HCT116 (cell line): ENCODE results near the gene SUN5. TPM values are rescaled to one million over a fixed set of nuclear protein-coding genes. Genes with fewer than 3 reads are reported as not detected.

Experiments
- ATAC-seq: fragments of 200-7000 bp; cut with Tn5 transposase; 2 replicates; pipeline ENCODE4 v1.9.1; 2020; ENCODE audit warnings: mild to moderate bottlenecking, moderate library complexity
- BruUV-seq: library from RNA; stranded (reverse); fragments of 400-500 nt; replicated peaks from 2 replicates; lab custom pipeline; 2021; lab: Mats Ljungman, UMichigan
- CTCF ChIA-PET: fragments of 300-600 bp; sonication (Branson Sonifier 250); formaldehyde crosslinking; loops from one replicate; lab custom pipeline; 2021; ENCODE audit warnings: antibody characterized with exemption; lab: Charles Lee
- POLR2A ChIA-PET: fragments of 300-600, 350-600 bp; sonication (Branson Sonifier 250); formaldehyde crosslinking; loops from one replicate; lab custom pipeline; 2021; ENCODE audit warnings: antibody characterized with exemption; lab: Charles Lee
- RAD21 ChIA-PET, 2 experiments: fragments of 300-600 bp; sonication (Branson Sonifier 250); formaldehyde crosslinking; loops; one replicate each; lab custom pipeline; 2023; ENCODE audit warnings: low total read pairs in 2 of 2; ENCODE audit not compliant: uncharacterized antibody in 2 of 2, unreplicated experiment in 2 of 2, low non-redundant PET in 1 of 2; lab: Charles Lee
- DNase-seq: peaks from one replicate; pipeline ENCODE4 v3.0.0-alpha.2; 2010; ENCODE audit warnings: low read depth, low spot score
- H2AFZ ChIP-seq: fragments of 200-600 bp; shearing (Covaris generic), sonication (generic); 2 replicates; pipeline ENCODE4 v1.6.1; 2017; ENCODE audit warnings: low read depth, mixed run types, mixed read lengths, antibody characterized with exemption, low read length; ENCODE audit not compliant: poor library complexity, severe bottlenecking
- H3K27ac ChIP-seq: 2 replicates; pipeline ENCODE4 v1.5.1; 2012; ENCODE audit warnings: low read depth, low read length
- H3K27me3 ChIP-seq: fragments of 200-600 bp; sonication (generic); 2 replicates; pipeline ENCODE4 v1.6.1; 2016; ENCODE audit warnings: mixed run types, low read length, mixed read lengths; ENCODE audit not compliant: insufficient read depth
- H3K36me3 ChIP-seq, 2 experiments: fragments of 200-500 bp in 1 of 2; fragments of 200-600 bp in 1 of 2; sonication (Bioruptor generic) in 1 of 2; sonication (generic) in 1 of 2; 2 replicates each; pipeline versions ENCODE4 v1.5.1 to v1.6.1; 2014 to 2016; ENCODE audit warnings: low read length in 2 of 2, inconsistent platforms in 1 of 2, mixed read lengths in 1 of 2, mixed run types in 1 of 2; ENCODE audit not compliant: insufficient read depth in 2 of 2, control insufficient read depth in 1 of 2
- H3K4me1 ChIP-seq, 2 experiments: fragments of 200-600 bp in 1 of 2; sonication (generic) in 1 of 2; 2 replicates each; pipeline versions ENCODE4 v1.5.1 to v1.6.1; 2012 to 2017; ENCODE audit warnings: low read length in 2 of 2, inconsistent platforms in 1 of 2, mild to moderate bottlenecking in 1 of 2, mixed read lengths in 1 of 2, mixed run types in 1 of 2, moderate library complexity in 1 of 2; ENCODE audit not compliant: insufficient read depth in 2 of 2, control insufficient read depth in 1 of 2
- H3K4me2 ChIP-seq: fragments of 200-600 bp; sonication (generic); 2 replicates; pipeline ENCODE4 v1.6.1; 2017; ENCODE audit warnings: mixed run types, low read length, mixed read lengths
- H3K4me3 ChIP-seq, 2 experiments: fragments of 200-600 bp in 1 of 2; sonication (generic) in 1 of 2; replicated peaks in 1 of 2; 2 replicates each; pipeline ENCODE4 v1.5.1; 2011 to 2016; ENCODE audit warnings: low read length in 2 of 2, control low read depth in 1 of 2, low read depth in 1 of 2, mild to moderate bottlenecking in 1 of 2, mixed read lengths in 1 of 2, mixed run types in 1 of 2
- H3K79me2 ChIP-seq: fragments of 200-600 bp; sonication (generic); 2 replicates; pipeline ENCODE4 v1.6.1; 2017; ENCODE audit warnings: mild to moderate bottlenecking, mixed run types, low read length, moderate library complexity, mixed read lengths; ENCODE audit not compliant: insufficient read depth
- H3K9ac ChIP-seq: fragments of 200-600 bp; sonication (generic); 2 replicates; pipeline ENCODE4 v1.6.1; 2016; ENCODE audit warnings: low read length, mixed read lengths
- H3K9me2 ChIP-seq: fragments of 200-600 bp; sonication (generic), shearing (Covaris generic); 2 replicates; pipeline ENCODE4 v1.6.1; 2017; ENCODE audit warnings: mixed run types, mild to moderate bottlenecking, moderate library complexity; ENCODE audit not compliant: insufficient read depth
- H3K9me3 ChIP-seq, 2 experiments: fragments of 200-500 bp in 1 of 2; fragments of 200-600 bp in 1 of 2; sonication (Bioruptor generic) in 1 of 2; sonication (generic) in 1 of 2; 2 replicates each; pipeline ENCODE4 v1.6.1; 2014 to 2017; ENCODE audit warnings: low read length in 2 of 2, mixed read lengths in 2 of 2, inconsistent platforms in 1 of 2, low read depth in 1 of 2, mild to moderate bottlenecking in 1 of 2, mixed run types in 1 of 2, moderate library complexity in 1 of 2; ENCODE audit not compliant: control insufficient read depth in 1 of 2, insufficient read depth in 1 of 2
- H4K20me1 ChIP-seq: fragments of 200-600 bp; sonication (generic), shearing (Covaris generic); 2 replicates; pipeline ENCODE4 v1.6.1; 2017; ENCODE audit warnings: mixed run types, mild to moderate bottlenecking, moderate library complexity; ENCODE audit not compliant: insufficient read depth
- EGR1 ChIP-seq: IDR thresholded peaks from 2 replicates; pipeline ENCODE4 v1.6.1; 2012; ENCODE audit warnings: low read depth
- ELF1 ChIP-seq: IDR thresholded peaks from 2 replicates; pipeline ENCODE4 v1.6.1; 2012; ENCODE audit warnings: low read depth, borderline replicate concordance
- EZH2phosphoT487 ChIP-seq: fragments of 200-600 bp; IDR thresholded peaks from 2 replicates; pipeline ENCODE4 v1.6.1; 2018; ENCODE audit warnings: antibody characterized with exemption, borderline replicate concordance
- FOSL1 ChIP-seq: IDR thresholded peaks from 2 replicates; pipeline ENCODE4 v1.6.1; 2012; ENCODE audit warnings: low read depth
- JUND ChIP-seq: IDR thresholded peaks from 2 replicates; pipeline ENCODE4 v1.6.1; 2012
- POLR2A ChIP-seq: IDR thresholded peaks from 2 replicates; pipeline ENCODE4 v1.7.0; 2011; ENCODE audit warnings: borderline replicate concordance; ENCODE audit not compliant: insufficient read depth, insufficient read length; ENCODE audit errors: extremely low read depth
- POLR2AphosphoS5 ChIP-seq: IDR thresholded peaks from 2 replicates; pipeline ENCODE4 v1.6.1; 2011; ENCODE audit warnings: mild to moderate bottlenecking, low read depth, low read length, moderate library complexity
- REST ChIP-seq: IDR thresholded peaks from 2 replicates; pipeline ENCODE4 v1.6.1; 2012; ENCODE audit warnings: low read depth
- SIN3A ChIP-seq: IDR thresholded peaks from 2 replicates; pipeline ENCODE4 v1.6.1; 2012; ENCODE audit warnings: low read depth
- SP1 ChIP-seq: IDR thresholded peaks from 2 replicates; pipeline ENCODE4 v1.6.1; 2012; ENCODE audit warnings: low read depth
- SRF ChIP-seq: IDR thresholded peaks from 2 replicates; pipeline ENCODE4 v1.6.1; 2012; ENCODE audit warnings: low read depth
- ZNF274 ChIP-seq: fragments of 200-500 bp; sonication (Bioruptor generic); IDR thresholded peaks from 2 replicates; pipeline ENCODE4 v1.6.1; 2014; ENCODE audit warnings: mild to moderate bottlenecking, low read depth, low read length, inconsistent platforms
- intact Hi-C: fragments of 100-400 bp; cut with micrococcal nuclease; formaldehyde crosslinking; loops from 2 replicates; pipeline ENCODE4 v1.10.0; 2022
- total RNA-seq: library from RNA; stranded (reverse); gene quantifications from one replicate; pipeline ENCODE4 v1.2.1, GENCODE V29; 2021; ENCODE audit not compliant: unreplicated experiment
- TF ChIP-seq, protein P1 (sequence below): IDR thresholded peaks from 2 replicates; pipeline ENCODE4 v1.6.1; 2011; ENCODE audit warnings: mild to moderate bottlenecking, low read length, moderate library complexity; ENCODE audit not compliant: insufficient replicate concordance; ENCODE audit errors: extremely low read depth
- TF ChIP-seq, protein P2 (sequence below): IDR thresholded peaks from 2 replicates; pipeline ENCODE4 v1.6.1; 2012

SUN5 gene
- total RNA-seq, 1 experiment from 2014 or later, result not detected

GRCh38 chr20:32984631-32985354 is 19.4 kb downstream of the SUN5 start:
- H3K27me3 ChIP-seq, result no peaks in the 10 kb centered on the region
- no peak overlapping the region for H3K4me2 ChIP-seq
- CTCF ChIA-PET, result no interaction called here

More at GRCh38 chr20:32984631-32985354, 19.4 kb downstream of the SUN5 start:
- H3K9me2 ChIP-seq, result no peaks in the 10 kb centered on the region
- intact Hi-C loops, result no loop called here
- H4K20me1 ChIP-seq, result no peaks in the 10 kb centered on the region
- TF ChIP-seq POLR2A (no peak), SP1 (no peak), ELF1 (no peak), SIN3A (no peak), SRF (no peak), JUND (no peak), REST (no peak), ZNF274 (no peak), FOSL1 (no peak), POLR2AphosphoS5 (no peak), EZH2phosphoT487 (no peak), EGR1 (no peak)
- TF ChIP-seq, protein P1, sequence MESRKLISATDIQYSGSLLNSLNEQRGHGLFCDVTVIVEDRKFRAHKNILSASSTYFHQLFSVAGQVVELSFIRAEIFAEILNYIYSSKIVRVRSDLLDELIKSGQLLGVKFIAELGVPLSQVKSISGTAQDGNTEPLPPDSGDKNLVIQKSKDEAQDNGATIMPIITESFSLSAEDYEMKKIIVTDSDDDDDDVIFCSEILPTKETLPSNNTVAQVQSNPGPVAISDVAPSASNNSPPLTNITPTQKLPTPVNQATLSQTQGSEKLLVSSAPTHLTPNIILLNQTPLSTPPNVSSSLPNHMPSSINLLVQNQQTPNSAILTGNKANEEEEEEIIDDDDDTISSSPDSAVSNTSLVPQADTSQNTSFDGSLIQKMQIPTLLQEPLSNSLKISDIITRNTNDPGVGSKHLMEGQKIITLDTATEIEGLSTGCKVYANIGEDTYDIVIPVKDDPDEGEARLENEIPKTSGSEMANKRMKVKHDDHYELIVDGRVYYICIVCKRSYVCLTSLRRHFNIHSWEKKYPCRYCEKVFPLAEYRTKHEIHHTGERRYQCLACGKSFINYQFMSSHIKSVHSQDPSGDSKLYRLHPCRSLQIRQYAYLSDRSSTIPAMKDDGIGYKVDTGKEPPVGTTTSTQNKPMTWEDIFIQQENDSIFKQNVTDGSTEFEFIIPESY, result no peak
- TF ChIP-seq, protein P2, sequence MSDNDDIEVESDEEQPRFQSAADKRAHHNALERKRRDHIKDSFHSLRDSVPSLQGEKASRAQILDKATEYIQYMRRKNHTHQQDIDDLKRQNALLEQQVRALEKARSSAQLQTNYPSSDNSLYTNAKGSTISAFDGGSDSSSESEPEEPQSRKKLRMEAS, result no peak
- POLR2A ChIA-PET, result no interaction called here
- H3K9me3 ChIP-seq, result no peaks in the 10 kb centered on the region
- H3K4me1 ChIP-seq, result peaks cover 0 to 5% of the 10 kb centered on the region in 2 experiments; a peak in 1 of 4 replicates
- no peaks in the 10 kb centered on the region for H3K79me2 ChIP-seq
- no TSS peak for BruUV-seq
- no peak overlapping the region for H3K27ac ChIP-seq
- H3K36me3 ChIP-seq, result no peaks in the 10 kb centered on the region
- ATAC-seq (no peak), DNase-seq (no peak)
- no peak overlapping the region for H3K4me3 ChIP-seq
- H3K9ac ChIP-seq, result no peak overlapping the region
- RAD21 ChIA-PET, result no interaction called here
- no peak overlapping the region for H2AFZ ChIP-seq
